Bronchial epithelial cell (primary cell): ENCODE results near the gene RAI14. TPM values are rescaled to one million over a fixed set of nuclear protein-coding genes. Genes with fewer than 3 reads are reported as not detected.

Experiments used
- DNase-seq: peaks from one replicate; pipeline ENCODE4 v3.0.0-alpha.2; 2010; ENCODE audit warnings: low read depth
- FAIRE-seq: peaks from 2 replicates; lab custom pipeline; 2011; peaks lifted over from hg19 to GRCh38; lab: Jason Lieb, UNC
- H3K27me3 ChIP-seq: 2 replicates; pipeline ENCODE4 v1.5.1; 2011; ENCODE audit warnings: low read length; ENCODE audit not compliant: control insufficient read depth, insufficient read depth
- H3K36me3 ChIP-seq: 2 replicates; pipeline ENCODE4 v1.5.1; 2011; ENCODE audit warnings: low read length; ENCODE audit not compliant: control insufficient read depth, insufficient read depth
- H3K4me3 ChIP-seq: 2 replicates; pipeline ENCODE4 v1.5.1; 2011; ENCODE audit warnings: mild to moderate bottlenecking, low read depth, low read length, control low read depth
- CTCF ChIP-seq: IDR thresholded peaks from 2 replicates; pipeline ENCODE4 v1.5.1; 2011; ENCODE audit warnings: mild to moderate bottlenecking, moderate library complexity, low read length, control low read depth, inconsistent platforms; ENCODE audit not compliant: insufficient read depth, severe bottlenecking
- total RNA-seq: library from RNA; depleted of rRNA; stranded (reverse); fragments of >200 nt; gene quantifications from 2 replicates; pipeline ENCODE4 v1.2.1, GENCODE V29; 2014

The RAI14 gene
- total RNA-seq, 1 donor from 2014 or later, result 60.0 TPM

- Histone ChIP-seq H3K36me3 (peaks cover 11% of the 10 kb centered on the region), H3K4me3 (no peak overlapping the region), H3K27me3 (no peaks in the 10 kb centered on the region)
- FAIRE-seq (no peak), DNase-seq (peak; percentile 73)
- TF ChIP-seq CTCF, result no peak
Observed at GRCh38 chr5:34687269-34688011, 31.3 kb downstream of the RAI14 start.

- Histone ChIP-seq H3K27me3 (no peaks in the 10 kb centered on the region), H3K4me3 (no peak overlapping the region), H3K36me3 (peaks cover 11% of the 10 kb centered on the region)
- FAIRE-seq (no peak), DNase-seq (no peak)
- TF ChIP-seq CTCF, result no peak
Observed at GRCh38 chr5:34688015-34688810, 32.1 kb downstream of the RAI14 start.

GRCh38 chr5:34690301-34690700 is 34.2 kb downstream of the RAI14 start:
- H3K27me3 ChIP-seq, result no peaks in the 10 kb centered on the region
- no peak for TF ChIP-seq CTCF
- DNase-seq (no peak), FAIRE-seq (no peak)
- H3K4me3 ChIP-seq, result no peak overlapping the region
- peaks cover 11% of the 10 kb centered on the region for H3K36me3 ChIP-seq

- DNase-seq, result no peak
- Histone ChIP-seq H3K36me3 (peaks cover 11% of the 10 kb centered on the region), H3K27me3 (no peaks in the 10 kb centered on the region), H3K4me3 (no peak overlapping the region)
- FAIRE-seq, result no peak
- TF ChIP-seq CTCF, result no peak
Observed at GRCh38 chr5:34690898-34691297, 34.8 kb downstream of the RAI14 start.

GRCh38 chr5:34691326-34691725 is 35.2 kb downstream of the RAI14 start:
- H3K4me3 ChIP-seq, result no peak overlapping the region
- peaks cover 11% of the 10 kb centered on the region for H3K36me3 ChIP-seq
- FAIRE-seq (no peak), DNase-seq (no peak)
- TF ChIP-seq CTCF, result no peak
- no peaks in the 10 kb centered on the region for H3K27me3 ChIP-seq
